ENCODE data around the gene HELQ.

HELQ gene

GRCh38 chr4:83489711-83490326 lies 34.2 kb upstream of the HELQ start:
- Histone ChIP-seq H3K27me3 (ENCODE audit: control insufficient read depth in 1 of 2, insufficient read depth in 1 of 2, low read length in 2 of 2) (no peaks in the 10 kb centered on the region), H2BK15ac (ENCODE audit: low read depth, poor library complexity, severe bottlenecking) (no peak overlapping the region), H3K36me3 (ENCODE audit: control insufficient read depth in 1 of 2, insufficient read depth in 2 of 2, low read depth in 1 of 2, low read length in 2 of 2) (no peaks in the 10 kb centered on the region), H3K4ac (ENCODE audit: low read depth in 1 of 2, low read length in 2 of 2) (no peak overlapping the region), H3K4me2 (ENCODE audit: low read length, poor library complexity, severe bottlenecking) (no peak overlapping the region), H4K8ac (ENCODE audit: low read length) (no peak overlapping the region), H3K4me3 (ENCODE audit: insufficient read depth in 1 of 2, low read depth in 1 of 2, low read length in 2 of 2) (no peak overlapping the region), H4K91ac (ENCODE audit: low read length) (no peak overlapping the region), H2BK12ac (ENCODE audit: low read length in 2 of 2) (no peak overlapping the region), H3K18ac (ENCODE audit: low read depth in 1 of 2, low read length in 2 of 2) (peak overlapping the region in 1 of 2 experiments; percentile 8), H3K4me1 (ENCODE audit: control insufficient read depth, insufficient read depth, low read depth, low read length) (no peaks in the 10 kb centered on the region), H2AK5ac (ENCODE audit: low read length, severe bottlenecking) (no peak overlapping the region), H3K14ac (ENCODE audit: low read length in 2 of 2) (no peak overlapping the region), H2BK120ac (ENCODE audit: low read depth, low read length) (no peak overlapping the region), H3K27ac (ENCODE audit: low read length, poor library complexity, severe bottlenecking) (no peak overlapping the region), H3K23ac (ENCODE audit: low read length in 2 of 2) (no peak overlapping the region), H2AFZ (ENCODE audit: low read depth, low read length) (no peak overlapping the region), H2BK5ac (ENCODE audit: low read depth, low read length, poor library complexity, severe bottlenecking) (no peak overlapping the region), H3K9me3 (ENCODE audit: control insufficient read depth, low read length) (no peaks in the 10 kb centered on the region), H3K79me1 (replicated peaks; ENCODE audit: low read length, poor library complexity, severe bottlenecking) (no peaks in the 10 kb centered on the region), H3K9ac (ENCODE audit: low read length) (no peak overlapping the region)
- 69% methylated on average over 1 of the region's 1 CpG for WGBS
- no peak for DNase-seq

GRCh38 chr4:83486457-83487129 lies 31.0 kb upstream of the HELQ start:
- Histone ChIP-seq H3K27me3 (ENCODE audit: control insufficient read depth in 1 of 2, insufficient read depth in 1 of 2, low read length in 2 of 2) (no peaks in the 10 kb centered on the region), H2BK12ac (ENCODE audit: low read length in 2 of 2) (peak overlapping the region in 1 of 2 experiments; percentile 33), H3K14ac (ENCODE audit: low read length in 2 of 2) (no peak overlapping the region), H4K8ac (ENCODE audit: low read length) (no peak overlapping the region), H3K4ac (ENCODE audit: low read depth in 1 of 2, low read length in 2 of 2) (no peak overlapping the region), H2BK15ac (ENCODE audit: low read depth, poor library complexity, severe bottlenecking) (no peak overlapping the region), H2BK120ac (ENCODE audit: low read depth, low read length) (no peak overlapping the region), H3K9me3 (ENCODE audit: control insufficient read depth, low read length) (no peaks in the 10 kb centered on the region), H3K4me3 (ENCODE audit: insufficient read depth in 1 of 2, low read depth in 1 of 2, low read length in 2 of 2) (no peak overlapping the region), H2AK5ac (ENCODE audit: low read length, severe bottlenecking) (no peak overlapping the region), H3K9ac (ENCODE audit: low read length) (no peak overlapping the region), H3K36me3 (ENCODE audit: control insufficient read depth in 1 of 2, insufficient read depth in 2 of 2, low read depth in 1 of 2, low read length in 2 of 2) (peaks cover 4 to 12% of the 10 kb centered on the region in 2 experiments), H3K4me1 (ENCODE audit: control insufficient read depth, insufficient read depth, low read depth, low read length) (no peaks in the 10 kb centered on the region), H4K91ac (ENCODE audit: low read length) (no peak overlapping the region), H3K23ac (ENCODE audit: low read length in 2 of 2) (no peak overlapping the region), H3K79me1 (replicated peaks; ENCODE audit: low read length, poor library complexity, severe bottlenecking) (peaks cover 11% of the 10 kb centered on the region), H3K4me2 (ENCODE audit: low read length, poor library complexity, severe bottlenecking) (no peak overlapping the region), H2BK5ac (ENCODE audit: low read depth, low read length, poor library complexity, severe bottlenecking) (no peak overlapping the region), H2AFZ (ENCODE audit: low read depth, low read length) (no peak overlapping the region), H3K18ac (ENCODE audit: low read depth in 1 of 2, low read length in 2 of 2) (no peak overlapping the region), H3K27ac (ENCODE audit: low read length, poor library complexity, severe bottlenecking) (no peak overlapping the region)
- 89% methylated on average over 3 of the region's 3 CpGs for WGBS
- no peak for DNase-seq

DNA sequence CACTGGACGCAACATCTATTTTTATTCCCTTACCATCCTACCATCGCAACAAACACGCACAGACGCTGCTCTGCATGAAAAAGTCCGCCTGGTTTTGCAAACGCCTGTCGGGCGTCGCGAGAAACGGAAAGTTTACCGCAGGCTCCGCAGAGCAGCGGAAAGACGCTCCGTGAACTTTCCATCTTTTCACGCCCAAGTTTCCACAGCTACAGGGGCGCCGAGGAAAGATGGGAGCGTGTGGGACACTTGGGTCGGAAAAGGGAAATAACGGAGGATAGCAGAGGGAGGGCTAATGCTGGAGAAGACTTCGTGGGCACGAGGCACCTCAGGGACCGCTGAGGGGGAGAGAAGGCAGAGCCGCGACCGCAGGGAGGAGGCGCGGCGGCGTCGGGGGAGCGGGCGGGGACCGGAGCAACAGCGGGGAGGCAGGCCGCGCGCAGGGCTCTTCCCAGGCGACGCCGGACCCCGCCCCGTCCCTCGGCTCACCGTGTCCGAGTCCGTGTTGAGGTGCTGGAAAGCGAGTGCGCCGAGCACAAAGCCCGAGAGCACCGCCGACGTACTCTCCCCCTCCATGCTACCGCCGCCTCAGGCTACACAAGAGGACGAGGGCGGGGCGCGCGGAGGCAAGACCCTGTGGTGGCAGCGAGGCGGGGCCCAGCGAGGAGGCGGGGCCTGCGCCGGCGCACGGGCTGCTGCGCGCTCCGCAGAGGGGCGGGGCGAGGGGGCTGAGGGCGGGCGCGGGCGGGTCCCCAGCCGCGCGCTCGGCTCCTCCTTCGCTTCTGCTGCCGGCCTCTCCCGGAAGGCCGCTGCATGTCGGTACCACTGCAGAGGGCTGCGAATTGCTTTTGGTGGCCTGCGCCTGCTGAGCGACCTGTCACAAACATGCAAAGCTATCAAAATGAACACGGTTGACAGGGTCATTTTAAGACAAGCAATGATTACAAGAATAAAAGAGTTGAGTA lies 29.2 kb upstream of the HELQ start, which contains the start of gene ABRAXAS1:
Gene ABRAXAS1, minus strand, starts transcription at position 601 of the 962 bp plus-strand sequence. Its CDS starts 28 bp downstream, at position 573.
- Histone ChIP-seq H2BK120ac (ENCODE audit: low read depth, low read length) (peak within 1 kb of the TSS; percentile 66), H3K27me3 (ENCODE audit: control insufficient read depth in 1 of 2, insufficient read depth in 1 of 2, low read length in 2 of 2) (no peaks in the 10 kb centered on the region), H3K9ac (ENCODE audit: low read length) (peak within 1 kb of the TSS; percentile 86), H3K14ac (ENCODE audit: low read length in 2 of 2) (peak within 1 kb of the TSS in 1 of 2 experiments; percentile 8), H4K8ac (ENCODE audit: low read length) (peak within 1 kb of the TSS; percentile 82), H2BK12ac (ENCODE audit: low read length in 2 of 2) (peak within 1 kb of the TSS in 1 of 2 experiments; percentile 90), H3K4me3 (ENCODE audit: insufficient read depth in 1 of 2, low read depth in 1 of 2, low read length in 2 of 2) (peak within 1 kb of the TSS; percentile 75 to 84), H2AK5ac (ENCODE audit: low read length, severe bottlenecking) (no peak within 1 kb of the TSS), H3K9me3 (ENCODE audit: control insufficient read depth, low read length) (no peaks in the 10 kb centered on the region), H3K36me3 (ENCODE audit: control insufficient read depth in 1 of 2, insufficient read depth in 2 of 2, low read depth in 1 of 2, low read length in 2 of 2) (peaks cover 4 to 24% of the 10 kb centered on the region in 2 experiments), H3K23ac (ENCODE audit: low read length in 2 of 2) (peak within 1 kb of the TSS; percentile 22 to 96), H3K79me1 (replicated peaks; ENCODE audit: low read length, poor library complexity, severe bottlenecking) (peaks cover 14% of the 10 kb centered on the region), H3K27ac (ENCODE audit: low read length, poor library complexity, severe bottlenecking) (peak within 1 kb of the TSS; percentile 74), H2AFZ (ENCODE audit: low read depth, low read length) (peak within 1 kb of the TSS; percentile 11), H3K4me2 (ENCODE audit: low read length, poor library complexity, severe bottlenecking) (peak within 1 kb of the TSS; percentile 77), H3K18ac (ENCODE audit: low read depth in 1 of 2, low read length in 2 of 2) (peak within 1 kb of the TSS; percentile 34 to 81), H4K91ac (ENCODE audit: low read length) (peak within 1 kb of the TSS; percentile 9), H2BK15ac (ENCODE audit: low read depth, poor library complexity, severe bottlenecking) (no peak within 1 kb of the TSS), H3K4ac (ENCODE audit: low read depth in 1 of 2, low read length in 2 of 2) (peak within 1 kb of the TSS in 1 of 2 experiments; percentile 62), H3K4me1 (ENCODE audit: control insufficient read depth, insufficient read depth, low read depth, low read length) (no peaks in the 10 kb centered on the region), H2BK5ac (ENCODE audit: low read depth, low read length, poor library complexity, severe bottlenecking) (no peak within 1 kb of the TSS)
- peak; percentile 93 for DNase-seq
- WGBS: under 1% methylated on average over 69 of the region's 93 CpGs

All from mesenchymal stem cell (in vitro differentiated cells and primary cell).